Left lung (tissue), 10 donors: Measurements from ENCODE around the gene HERC5. TPM values are rescaled to one million over a fixed set of nuclear protein-coding genes. Genes with fewer than 3 reads are reported as not detected.
A peak's percentile ranks its signal among the peaks of the same experiment; 100 is the strongest.

ENCODE experiments used
- ATAC-seq: fragments of 200-7000 bp; cut with Tn5 transposase; one replicate; pipeline ENCODE4 v1.9.1; 2020; ENCODE audit warnings: moderate library complexity
- DNase-seq, 4 donors: peaks; one replicate each; pipeline ENCODE4 v3.0.0-alpha.2; 2013 to 2020
- H3K27ac ChIP-seq, 2 donors: fragments of 200-600 bp; sonication (generic) in 1 of 2; one replicate each; pipeline versions ENCODE4 v1.5.0 to v1.8.0; 2020 to 2021
- H3K27me3 ChIP-seq, 2 donors: fragments of 200-600 bp; sonication (generic) in 1 of 2; one replicate each; pipeline versions ENCODE4 v1.5.0 to v1.8.0; 2020 to 2021
- H3K36me3 ChIP-seq, 2 donors: fragments of 200-600 bp; sonication (generic) in 1 of 2; one replicate each; pipeline versions ENCODE4 v1.5.0 to v1.8.0; 2020 to 2021
- H3K4me1 ChIP-seq, 2 donors: fragments of 200-600 bp; one replicate each; pipeline ENCODE4 v1.8.0; 2021
- H3K4me3 ChIP-seq, 2 donors: fragments of 200-600 bp; sonication (generic) in 1 of 2; one replicate each; pipeline versions ENCODE4 v1.5.0 to v1.8.0; 2020 to 2021; ENCODE audit warnings: mild to moderate bottlenecking in 1 of 2
- H3K9me3 ChIP-seq, 2 donors: fragments of 200-600 bp; sonication (generic) in 1 of 2; one replicate each; pipeline versions ENCODE4 v1.5.0 to v1.8.0; 2020 to 2021
- intact Hi-C, 2 donors: fragments of 100-400 bp; cut with DNase I; formaldehyde crosslinking; loops; one replicate each; pipeline versions ENCODE4 v1.11.2 to v1.14.2; 2022
- polyA plus RNA-seq, 6 donors: library from polyadenylated mRNA; unstranded; fragments of 120-200 nt; gene quantifications; one replicate each; pipeline ENCODE4 v1.2.1, GENCODE V29; 2013; ENCODE audit not compliant: insufficient read length in 6 of 6
- total RNA-seq, 2 donors: library from RNA; stranded (reverse); fragmentation: NEBNext Ultra II Directional; extraction: Animal tissue kit (Norgen Biotek cat#: 25700); gene quantifications; one replicate each; pipeline ENCODE4 v1.2.1, GENCODE V29; 2021
- TF ChIP-seq, protein P1 (sequence below), 2 donors: fragments of 200-600 bp; sonication (generic) in 1 of 2; IDR thresholded peaks; one replicate each; pipeline versions ENCODE4 v1.5.0 to v1.8.0; 2021; ENCODE audit warnings: antibody characterized with exemption in 2 of 2
- donor health status: DM: no; HTN: yes; CAD: no.
- donor health status: DM: no; HTN: no; CAD: no.

The HERC5 gene
- total and polyA plus RNA-seq, 8 donors, result 4.4 to 8.0 (median 5.6) TPM

DNA sequence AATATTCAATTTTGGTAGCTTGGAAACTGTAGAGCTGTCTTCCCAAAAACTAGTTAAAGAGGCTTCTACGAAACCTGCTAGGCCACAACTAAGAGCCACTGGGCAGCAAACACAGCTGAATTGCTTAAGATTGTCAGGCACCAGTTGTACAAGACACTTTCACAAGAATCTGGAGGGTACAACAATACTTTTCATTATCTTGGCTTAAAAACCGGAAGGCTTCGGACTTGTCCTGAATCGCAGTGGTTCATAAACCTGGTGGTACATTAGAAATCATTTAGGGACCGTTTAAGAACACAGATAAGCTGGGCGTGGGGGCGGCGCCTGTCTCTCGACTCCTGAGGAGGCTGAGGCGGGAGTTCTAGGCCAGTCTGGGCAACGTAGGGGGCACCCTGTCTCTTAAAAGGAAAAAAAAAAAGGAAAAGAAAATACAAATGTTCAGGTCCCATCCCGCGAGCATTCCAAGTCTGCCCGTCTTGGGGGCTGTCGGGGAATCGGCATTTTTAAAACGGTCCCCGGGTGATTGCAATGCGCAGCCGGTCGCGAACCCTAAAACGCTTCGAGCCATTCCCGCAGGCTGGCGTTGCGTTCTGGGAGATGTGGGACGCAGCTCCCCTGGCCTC, 65.9 kb downstream of the HERC5 start:
- peaks cover 5 to 28% of the 10 kb centered on the region in 2 donors for H3K4me1 ChIP-seq
- peak overlapping the region; percentile 76 to 85 for H3K27ac ChIP-seq
- DNase-seq, result peak in 3 of 4 donors; percentile 24 to 81 (median 36)
- intact Hi-C loops, result loop anchor here in 1 of 2 donors (10.0 kb wide), 1 partner anchor 502 kb away; no protein-coding TSS in a partner anchor
- H3K36me3 ChIP-seq, result peaks cover 0 to 12% of the 10 kb centered on the region in 2 donors
- H3K4me3 ChIP-seq, result peak overlapping the region; percentile 79 to 91
- TF ChIP-seq, protein P1, sequence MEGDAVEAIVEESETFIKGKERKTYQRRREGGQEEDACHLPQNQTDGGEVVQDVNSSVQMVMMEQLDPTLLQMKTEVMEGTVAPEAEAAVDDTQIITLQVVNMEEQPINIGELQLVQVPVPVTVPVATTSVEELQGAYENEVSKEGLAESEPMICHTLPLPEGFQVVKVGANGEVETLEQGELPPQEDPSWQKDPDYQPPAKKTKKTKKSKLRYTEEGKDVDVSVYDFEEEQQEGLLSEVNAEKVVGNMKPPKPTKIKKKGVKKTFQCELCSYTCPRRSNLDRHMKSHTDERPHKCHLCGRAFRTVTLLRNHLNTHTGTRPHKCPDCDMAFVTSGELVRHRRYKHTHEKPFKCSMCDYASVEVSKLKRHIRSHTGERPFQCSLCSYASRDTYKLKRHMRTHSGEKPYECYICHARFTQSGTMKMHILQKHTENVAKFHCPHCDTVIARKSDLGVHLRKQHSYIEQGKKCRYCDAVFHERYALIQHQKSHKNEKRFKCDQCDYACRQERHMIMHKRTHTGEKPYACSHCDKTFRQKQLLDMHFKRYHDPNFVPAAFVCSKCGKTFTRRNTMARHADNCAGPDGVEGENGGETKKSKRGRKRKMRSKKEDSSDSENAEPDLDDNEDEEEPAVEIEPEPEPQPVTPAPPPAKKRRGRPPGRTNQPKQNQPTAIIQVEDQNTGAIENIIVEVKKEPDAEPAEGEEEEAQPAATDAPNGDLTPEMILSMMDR (IDR thresholded peaks at IDR 0.05), result no peak
- ATAC-seq, result peak; percentile 51
- no peaks in the 10 kb centered on the region for H3K27me3 ChIP-seq
- H3K9me3 ChIP-seq, result no peaks in the 10 kb centered on the region

DNA sequence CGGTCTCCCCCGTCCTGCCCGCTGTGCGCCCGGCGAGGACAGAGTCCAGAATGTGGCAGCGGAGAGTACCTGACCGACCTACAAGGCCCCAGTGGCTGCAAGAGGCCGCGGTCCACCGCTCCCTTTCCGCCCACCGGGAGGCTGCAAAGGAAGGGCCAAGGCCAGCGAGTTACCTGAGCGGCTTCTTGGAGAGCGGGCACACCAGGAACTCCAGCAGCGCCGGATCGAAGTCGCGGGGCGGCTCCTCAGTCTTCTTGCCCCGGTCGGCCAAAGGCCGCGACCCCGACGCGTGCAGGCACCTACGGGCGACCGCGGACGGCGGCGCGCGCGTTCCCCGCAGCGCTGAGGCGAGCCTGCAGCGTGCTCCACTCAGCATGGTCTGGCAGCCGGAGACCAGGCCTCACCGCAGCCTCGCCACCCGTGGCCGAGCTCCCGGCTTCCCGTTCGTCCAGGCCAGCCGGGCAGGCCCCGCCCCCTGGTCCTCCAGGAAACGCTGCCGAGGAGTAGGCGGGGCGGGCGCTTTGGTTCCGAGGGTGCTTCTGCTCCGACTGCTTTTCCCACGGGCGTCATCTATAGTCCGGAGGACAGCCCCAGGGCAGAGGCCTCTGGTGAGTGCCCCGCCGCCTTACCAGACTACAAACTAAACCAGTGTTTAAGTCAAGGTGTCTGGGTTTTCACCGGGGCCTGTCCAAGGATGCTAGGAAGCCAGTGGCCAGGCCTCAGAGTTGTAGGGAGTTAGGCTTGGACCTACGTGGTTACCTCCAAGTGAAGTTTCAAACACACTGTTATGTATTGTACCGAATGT, 66.6 kb downstream of the HERC5 start, which contains the start of gene PYURF:
Gene PYURF, minus strand, starts transcription at position 452 of the 805 bp plus-strand sequence. Its CDS starts 76 bp downstream, at position 376.
- intact Hi-C loops, result loop anchor here in 1 of 2 donors (10.0 kb wide), 1 partner anchor 501 kb away; no protein-coding TSS in a partner anchor

DNA sequence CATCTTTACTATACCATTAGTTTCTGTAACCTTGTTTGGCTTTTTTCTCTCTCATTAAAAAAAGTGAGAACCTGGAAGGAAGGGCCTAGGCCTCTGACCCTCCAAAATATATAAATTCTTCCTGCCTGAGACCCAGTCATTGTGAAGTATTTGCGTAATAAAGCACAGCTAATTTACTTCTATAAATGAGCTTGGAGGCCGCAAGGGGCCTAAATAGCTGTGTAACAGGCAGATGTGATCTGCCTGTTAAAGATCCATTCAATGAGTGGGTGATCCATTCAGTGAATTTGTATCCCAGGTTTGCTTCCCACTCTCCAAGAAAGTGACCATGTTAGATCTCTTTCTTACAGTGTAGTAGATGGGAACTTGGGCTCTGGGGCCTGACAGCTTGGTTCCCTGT, 67.3 kb downstream of the HERC5 start:
- Histone ChIP-seq H3K27me3 (no peaks in the 10 kb centered on the region), H3K9me3 (no peaks in the 10 kb centered on the region), H3K36me3 (peaks cover 0 to 12% of the 10 kb centered on the region in 2 donors), H3K4me1 (peaks cover 5 to 28% of the 10 kb centered on the region in 2 donors), H3K4me3 (peak overlapping the region; percentile 79 to 91), H3K27ac (peak overlapping the region; percentile 76 to 85)
- TF ChIP-seq, protein P1 (IDR thresholded peaks at IDR 0.05), result no peak
- intact Hi-C loops, result loop anchor here in 1 of 2 donors (10.0 kb wide), 1 partner anchor 501 kb away; no protein-coding TSS in a partner anchor
- no peak for ATAC-seq
- no peak for DNase-seq

More for the DNA sequence above, 66.6 kb downstream of the HERC5 start, which contains the start of gene PYURF:
- Histone ChIP-seq H3K36me3 (peaks cover 0 to 12% of the 10 kb centered on the region in 2 donors), H3K4me1 (peaks cover 5 to 28% of the 10 kb centered on the region in 2 donors), H3K4me3 (peak within 1 kb of the TSS; percentile 79 to 91), H3K27me3 (no peaks in the 10 kb centered on the region), H3K27ac (peak within 1 kb of the TSS; percentile 76 to 85), H3K9me3 (no peaks in the 10 kb centered on the region)
- ATAC-seq (peak; percentile 99), DNase-seq (peak; percentile 89 to 99 (median 95))
- TF ChIP-seq, protein P1 (IDR thresholded peaks at IDR 0.05), result no peak

DNA sequence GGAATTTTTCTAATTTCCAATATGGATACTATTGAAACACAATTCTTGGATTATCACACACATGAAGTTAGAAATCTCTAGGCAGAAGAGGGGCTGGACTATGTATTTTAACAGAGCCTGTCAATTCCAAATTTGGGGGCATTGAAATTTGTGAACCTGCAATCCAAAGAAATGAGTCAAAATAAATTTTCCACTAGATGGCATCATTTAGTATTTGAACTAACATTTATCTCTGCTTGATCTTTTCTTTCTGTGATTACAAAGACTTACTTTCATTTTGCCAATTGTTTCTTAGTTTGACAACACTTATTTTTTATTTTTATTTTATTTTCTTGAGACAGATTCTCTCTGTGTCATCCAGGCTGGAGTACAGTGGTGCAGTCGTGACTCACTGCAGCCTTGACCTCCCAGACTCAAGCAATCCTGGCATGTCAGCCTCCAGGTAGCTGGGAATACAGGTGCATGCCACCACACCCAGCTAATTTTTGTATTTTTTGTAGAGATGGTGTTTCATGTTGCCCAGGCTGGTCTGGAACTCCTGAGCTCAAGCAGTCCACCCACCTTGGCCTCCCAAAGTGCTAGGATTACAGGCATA, 69.4 kb downstream of the HERC5 start:
- Histone ChIP-seq H3K9me3 (no peaks in the 10 kb centered on the region), H3K27me3 (no peaks in the 10 kb centered on the region), H3K4me3 (no peak overlapping the region), H3K27ac (no peak overlapping the region), H3K4me1 (peaks cover 5 to 28% of the 10 kb centered on the region in 2 donors), H3K36me3 (peaks cover 0 to 5% of the 10 kb centered on the region in 2 donors)
- TF ChIP-seq, protein P1 (IDR thresholded peaks at IDR 0.05), result peak; percentile 10 to 19
- intact Hi-C loops, result loop anchor here in 1 of 2 donors (10.0 kb wide), 1 partner anchor 498 kb away; no protein-coding TSS in a partner anchor
- DNase-seq (no peak), ATAC-seq (no peak)
